DMS153 treated with DMSO at 0.1 percent for 48 hours (cell line): ENCODE data around the gene PPIB.
"Not testable (repeated sequence)": the region's sequence is repeated elsewhere in the genome, so short reads cannot be mapped to it uniquely, and the experiment has no call there.

Experiments used
- DNase-seq: peaks from one replicate; lab custom pipeline; 2025; ENCODE audit not compliant: unreplicated experiment; lab: John Stamatoyannopoulos, UW

The PPIB gene

GRCh38 chr15:64141798-64142512 is 20.9 kb downstream of the PPIB start:
- DNase-seq: no peak

DNA sequence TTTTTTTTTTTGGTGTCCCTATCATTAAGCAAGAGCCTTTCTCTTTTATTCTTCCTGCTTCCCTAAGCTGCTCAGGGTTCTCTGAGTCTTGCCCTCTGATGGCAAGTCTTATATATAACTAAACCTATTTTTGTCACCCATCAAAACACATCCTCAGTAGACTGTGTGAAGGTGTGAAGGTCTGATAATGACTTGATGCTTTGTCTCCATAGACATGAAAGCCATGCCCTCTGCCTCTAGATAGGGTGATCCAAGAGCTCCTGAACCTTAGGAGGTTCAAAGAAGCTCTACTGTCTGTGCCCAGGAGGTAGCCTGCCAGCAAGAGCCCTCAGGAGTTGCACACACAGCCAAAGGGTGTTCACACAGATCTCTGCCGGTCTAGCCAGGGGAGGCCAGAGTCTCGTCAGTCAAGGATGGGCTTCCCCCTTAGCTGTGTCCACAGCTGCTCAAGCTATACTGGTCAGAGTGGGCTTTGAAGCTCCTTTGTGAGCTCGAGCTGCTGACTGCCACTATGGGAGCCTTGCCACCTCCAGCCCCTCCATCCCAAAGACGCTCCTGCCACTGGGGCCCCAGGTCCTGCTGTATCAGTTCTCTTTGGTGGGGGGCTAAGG is 24.4 kb downstream of the PPIB start:
- no peak for DNase-seq

DNA sequence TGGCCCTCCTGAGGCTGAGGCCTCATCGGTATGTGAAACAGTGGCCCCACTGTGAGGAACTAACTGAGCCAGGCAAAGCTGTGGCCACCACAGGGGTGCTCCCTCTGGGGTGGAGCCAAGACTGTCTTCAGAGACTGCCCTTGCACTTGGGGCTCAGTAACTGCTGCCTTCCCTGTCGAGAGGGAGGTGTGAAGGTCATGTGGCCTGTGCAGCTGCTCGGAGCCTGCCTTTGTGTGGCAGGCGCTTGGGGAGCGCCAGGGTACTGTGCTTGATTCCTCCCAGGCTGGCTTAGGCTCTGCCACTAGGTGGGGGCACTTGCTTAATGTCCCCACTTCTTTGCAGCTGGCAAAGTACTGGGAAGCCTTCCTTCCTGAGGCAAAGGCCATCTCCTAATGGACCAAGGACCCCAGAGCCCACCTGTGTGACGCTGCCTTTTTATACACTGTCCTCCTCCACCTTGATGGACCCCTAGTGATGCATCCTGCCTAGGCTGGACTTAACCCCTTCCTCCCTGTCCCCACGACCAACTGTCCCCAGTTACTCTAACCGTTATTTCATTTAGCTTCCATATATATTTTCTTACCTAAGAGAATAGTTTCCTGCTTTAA is 25.5 kb downstream of the PPIB start:
- DNase-seq: no peak

DNA sequence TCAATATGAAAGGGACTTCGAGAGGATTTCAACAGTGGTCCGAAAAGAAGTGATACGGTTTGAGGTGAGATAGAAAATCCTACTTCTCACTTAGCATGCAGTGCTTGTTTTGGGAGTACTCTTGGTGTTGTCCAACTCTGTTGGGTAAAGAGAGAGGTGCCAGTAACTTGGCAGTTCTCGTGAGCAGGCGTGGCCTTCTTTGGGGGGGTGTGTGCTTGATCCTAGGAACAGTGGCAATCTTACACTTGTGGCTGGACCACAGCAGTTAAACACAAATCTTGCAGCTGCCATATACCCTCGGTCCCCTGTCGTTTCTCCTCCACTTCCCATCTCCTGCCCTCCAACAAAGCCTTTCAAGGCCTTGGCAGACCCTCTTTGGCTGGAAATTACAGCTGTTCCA is 26.5 kb downstream of the PPIB start:
- DNase-seq: no peak

DNA sequence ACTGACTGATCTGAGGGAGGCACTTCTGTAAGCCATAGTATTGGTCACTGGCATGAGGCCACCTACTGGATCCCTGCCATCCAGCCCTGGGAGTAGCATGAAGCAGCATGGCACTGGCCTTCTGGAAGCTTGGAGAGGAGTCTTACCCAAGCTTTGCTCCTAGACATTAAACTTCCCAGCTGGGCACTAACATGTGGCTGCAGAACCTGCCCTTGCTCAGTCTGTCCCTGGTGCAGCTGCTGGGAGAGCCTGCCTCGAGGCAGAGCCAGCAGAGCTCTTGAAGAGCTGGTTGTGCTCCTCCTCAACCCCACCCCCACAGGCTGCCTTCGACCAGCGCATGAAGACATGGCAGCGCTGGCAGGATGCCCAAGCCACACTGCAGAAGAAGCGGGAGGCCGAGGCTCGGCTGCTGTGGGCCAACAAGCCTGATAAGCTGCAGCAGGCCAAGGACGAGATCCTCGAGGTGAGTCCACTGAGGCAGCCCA is 28.4 kb downstream of the PPIB start:
- no peak for DNase-seq

GRCh38 chr15:64133623-64134344 is 29.0 kb downstream of the PPIB start:
- no peak for DNase-seq

DNA sequence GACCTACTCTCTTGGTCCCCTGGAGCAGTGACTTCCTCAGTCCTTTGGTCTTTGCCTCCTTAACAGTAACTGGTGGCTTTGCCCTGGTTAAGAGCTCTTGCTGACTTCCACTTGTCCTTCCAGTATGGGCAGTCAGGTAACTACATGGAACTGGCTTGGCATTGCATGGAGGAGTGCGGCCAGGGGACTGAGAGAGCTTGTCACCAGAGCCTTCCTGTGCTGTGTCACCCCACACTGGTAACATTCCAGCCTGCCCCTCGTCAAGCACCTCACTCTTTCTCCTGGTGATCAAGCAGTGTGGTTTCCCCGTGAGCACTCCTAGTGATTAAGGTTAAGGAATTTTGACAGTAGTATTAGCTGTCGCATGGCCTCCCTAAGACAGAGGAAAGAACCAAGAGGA is 30.6 kb downstream of the PPIB start:
- DNase-seq: no peak

DNA sequence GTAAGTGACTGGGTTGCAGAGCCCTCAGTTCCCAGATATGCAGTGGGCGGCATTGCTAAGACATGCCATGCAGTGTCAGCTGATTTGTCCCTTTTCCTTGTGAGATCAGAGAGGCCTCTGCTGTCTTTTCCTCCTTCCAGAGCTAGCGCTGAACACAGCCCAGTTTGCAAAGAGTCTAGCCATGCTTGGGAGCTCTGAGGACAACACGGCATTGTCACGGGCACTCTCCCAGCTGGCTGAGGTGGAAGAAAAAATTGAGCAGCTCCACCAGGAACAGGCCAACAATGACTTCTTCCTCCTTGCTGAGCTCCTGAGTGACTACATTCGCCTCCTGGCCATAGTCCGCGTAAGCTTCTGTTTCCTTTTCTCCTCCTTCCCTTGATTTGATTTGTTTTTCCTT is 31.3 kb downstream of the PPIB start:
- no peak for DNase-seq

DNA sequence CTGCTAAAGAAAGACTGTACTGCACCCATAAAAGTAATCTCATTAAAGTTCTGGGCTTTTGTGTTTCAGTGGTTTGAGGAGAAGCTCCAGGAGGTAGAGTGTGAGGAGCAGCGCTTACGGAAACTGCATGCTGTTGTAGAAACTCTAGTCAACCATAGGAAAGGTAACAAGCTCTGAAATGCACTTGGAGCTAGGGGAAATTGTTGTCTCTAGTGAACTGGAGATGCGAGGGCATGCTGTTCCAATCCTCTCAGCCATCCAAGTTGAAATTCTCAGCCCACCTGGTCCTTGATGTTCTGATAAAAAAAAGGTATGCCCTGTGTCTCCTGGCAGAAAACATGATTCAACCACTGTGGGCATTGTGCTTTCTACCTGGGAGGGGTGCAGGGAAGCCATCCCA is 32.7 kb downstream of the PPIB start:
- no peak for DNase-seq

- no peak for DNase-seq
These were observed 35.1 kb downstream of the PPIB start for GRCh38 chr15:64127521-64128270.

DNA sequence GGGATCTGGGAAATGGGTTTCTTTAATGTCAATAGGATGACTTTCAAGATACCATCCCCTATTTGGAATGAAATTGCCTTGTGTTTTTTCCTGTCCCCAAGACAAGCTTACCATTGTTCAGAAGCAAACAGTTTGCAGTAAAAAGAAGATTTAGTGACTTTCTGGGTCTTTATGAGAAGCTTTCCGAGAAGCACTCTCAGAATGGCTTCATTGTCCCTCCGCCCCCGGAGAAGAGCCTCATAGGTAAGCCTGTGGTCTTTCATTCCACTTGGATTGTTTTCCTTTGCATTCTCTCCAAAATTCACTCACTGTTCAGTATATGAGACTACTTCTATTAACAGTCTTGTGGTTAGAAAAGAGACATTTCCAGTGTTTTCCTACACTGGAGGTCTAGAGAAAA is 36.8 kb downstream of the PPIB start:
- no peak for DNase-seq

GRCh38 chr15:64122936-64123351 is 39.9 kb downstream of the PPIB start:
- no peak for DNase-seq

- DNase-seq: no peak
These were observed 40.4 kb downstream of the PPIB start for GRCh38 chr15:64122444-64122843.

DNA sequence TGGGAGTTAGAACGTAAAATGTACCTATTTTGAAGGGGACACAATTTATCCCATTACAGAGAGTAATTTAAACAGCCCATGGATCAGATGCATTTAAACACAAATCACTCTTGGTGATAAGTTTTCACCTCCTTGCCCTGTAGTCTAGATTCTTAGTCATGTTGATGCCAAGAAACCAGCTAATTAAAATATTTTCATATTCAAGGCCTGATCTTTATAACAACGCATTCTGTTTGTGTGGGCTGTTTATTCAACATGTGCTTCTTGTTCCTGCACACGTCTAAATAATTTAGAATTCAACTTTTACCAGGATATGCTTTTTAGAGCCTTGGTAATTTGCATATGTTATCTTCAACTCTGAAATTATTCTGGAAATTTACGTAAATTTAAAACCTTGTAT is 41.2 kb downstream of the PPIB start:
- DNase-seq: no peak

DNA sequence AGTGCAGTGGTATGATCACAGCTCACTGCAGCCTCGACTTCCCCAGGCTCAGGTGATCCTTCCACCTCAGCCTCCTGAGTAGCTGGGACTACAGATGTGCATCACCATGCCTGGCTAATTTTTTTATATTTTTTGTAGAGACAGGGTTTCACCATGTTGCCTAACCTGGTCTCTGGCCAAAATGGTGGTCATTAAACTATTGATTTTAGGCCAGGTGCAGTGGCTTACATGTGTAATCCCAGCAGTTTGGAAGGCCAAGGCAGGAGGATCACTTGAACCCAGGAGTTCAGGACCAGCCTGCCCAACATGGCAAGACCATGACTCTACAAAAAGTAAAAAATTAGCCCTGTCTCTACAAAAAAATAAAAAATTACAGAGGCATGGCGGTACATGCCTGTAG is 42.5 kb downstream of the PPIB start:
- DNase-seq: not testable (repeated sequence)

GRCh38 chr15:64117759-64118487 is 44.9 kb downstream of the PPIB start:
- no peak for DNase-seq

GRCh38 chr15:64112904-64113303 is 49.9 kb downstream of the PPIB start:
- DNase-seq: no peak

DNA sequence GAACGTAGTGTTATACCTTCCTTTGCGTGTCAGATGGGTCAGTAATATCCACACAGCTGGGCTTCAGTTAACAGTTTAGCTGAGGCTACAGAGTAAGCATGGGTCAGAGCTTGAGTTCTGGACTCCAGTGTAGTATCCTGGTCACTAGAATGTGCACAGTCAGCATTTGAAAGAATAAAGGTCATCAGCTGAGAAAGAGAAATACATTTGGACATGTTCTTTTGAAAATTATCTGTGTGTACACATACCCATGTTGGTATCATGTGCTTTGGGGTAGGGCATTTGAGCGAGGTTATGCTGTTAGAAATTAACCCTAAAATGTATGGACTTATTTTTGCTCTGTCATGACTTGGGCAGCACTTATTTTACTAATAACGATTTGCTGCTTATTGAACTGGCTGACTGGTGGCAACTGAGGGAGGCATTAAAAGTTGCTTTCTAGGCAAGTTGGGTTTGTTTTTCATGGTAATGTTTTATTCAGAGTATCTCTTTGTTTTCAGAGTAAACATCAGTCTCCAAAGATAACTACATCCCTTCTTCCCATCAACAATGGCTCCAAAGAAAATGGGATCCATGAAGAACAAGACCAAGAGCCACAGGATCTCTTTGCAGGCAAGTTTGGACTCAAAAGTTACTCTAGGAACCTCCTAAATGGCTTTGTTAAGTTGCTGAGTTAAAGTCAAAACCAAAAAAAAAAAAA is 50.6 kb downstream of the PPIB start:
- DNase-seq: no peak

DNA sequence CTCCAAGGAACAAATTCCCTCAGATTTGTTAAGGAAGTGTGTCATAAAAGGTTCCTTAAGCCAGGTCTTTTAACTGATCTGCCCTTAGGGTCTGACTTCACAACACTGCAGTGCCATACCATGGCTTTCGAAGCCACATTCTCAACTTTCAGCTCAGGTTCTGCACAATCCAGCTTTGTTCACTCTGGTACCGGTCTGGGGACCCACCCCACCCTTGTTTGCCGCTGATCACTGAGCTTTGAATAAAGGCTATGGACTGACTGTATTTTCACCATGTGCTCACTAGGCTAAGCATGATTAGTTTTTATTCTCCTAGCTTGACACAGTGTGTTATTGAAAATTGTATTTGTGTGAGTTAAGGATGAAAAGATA is 51.2 kb downstream of the PPIB start:
- DNase-seq: no peak
